HG02571 (cell line): ENCODE results near the gene COA3.
"Not testable (repeated sequence)": the region's sequence is repeated elsewhere in the genome, so short reads cannot be mapped to it uniquely, and the experiment has no call there.

Experiments
- ATAC-seq: cut with Tn5 transposase; IDR thresholded peaks from one replicate; pipeline ENCODE4 v1.9.1; 2021; ENCODE audit warnings: mild to moderate bottlenecking, moderate library complexity; ENCODE audit not compliant: unreplicated experiment

The COA3 gene

GRCh38 chr17:42782166-42783061, 16.1 kb downstream of the COA3 start:
- ATAC-seq, result no peak

DNA sequence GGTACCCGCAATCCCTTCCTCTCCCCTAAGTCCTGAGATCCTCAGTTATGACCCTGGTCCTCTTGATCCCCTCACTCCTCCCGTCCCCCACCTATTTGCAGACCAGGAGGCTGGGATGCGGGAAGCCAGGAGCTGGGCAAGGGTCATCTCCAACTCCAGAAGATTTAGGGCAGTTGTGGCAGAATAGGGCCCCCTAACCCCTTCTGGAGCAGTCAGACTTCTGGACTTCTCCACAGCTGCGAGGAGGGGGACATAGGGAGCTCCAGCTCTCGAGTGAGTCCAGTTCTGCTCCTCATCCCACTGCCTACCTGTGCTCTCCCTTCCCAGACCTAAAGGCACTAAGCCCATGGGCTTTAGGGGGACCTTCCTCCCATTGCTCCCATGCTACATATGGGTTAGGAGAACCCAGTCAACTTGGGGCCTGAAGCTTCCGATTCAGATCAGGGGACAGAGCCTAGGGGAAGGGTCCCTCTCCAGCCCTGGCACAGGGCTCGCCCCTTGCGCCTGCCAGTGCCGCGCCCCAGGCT, 16.8 kb downstream of the COA3 start:
- ATAC-seq, result no peak

- ATAC-seq, result no peak
Measured at GRCh38 chr17:42780851-42781638, 17.5 kb downstream of the COA3 start.

- no peak for ATAC-seq
Measured at GRCh38 chr17:42779936-42780850, 18.3 kb downstream of the COA3 start, which contains the start of gene WNK4. WNK4 (plus strand) TSS chr17:42780610; CDS start chr17:42780699, 89 bp downstream.

DNA sequence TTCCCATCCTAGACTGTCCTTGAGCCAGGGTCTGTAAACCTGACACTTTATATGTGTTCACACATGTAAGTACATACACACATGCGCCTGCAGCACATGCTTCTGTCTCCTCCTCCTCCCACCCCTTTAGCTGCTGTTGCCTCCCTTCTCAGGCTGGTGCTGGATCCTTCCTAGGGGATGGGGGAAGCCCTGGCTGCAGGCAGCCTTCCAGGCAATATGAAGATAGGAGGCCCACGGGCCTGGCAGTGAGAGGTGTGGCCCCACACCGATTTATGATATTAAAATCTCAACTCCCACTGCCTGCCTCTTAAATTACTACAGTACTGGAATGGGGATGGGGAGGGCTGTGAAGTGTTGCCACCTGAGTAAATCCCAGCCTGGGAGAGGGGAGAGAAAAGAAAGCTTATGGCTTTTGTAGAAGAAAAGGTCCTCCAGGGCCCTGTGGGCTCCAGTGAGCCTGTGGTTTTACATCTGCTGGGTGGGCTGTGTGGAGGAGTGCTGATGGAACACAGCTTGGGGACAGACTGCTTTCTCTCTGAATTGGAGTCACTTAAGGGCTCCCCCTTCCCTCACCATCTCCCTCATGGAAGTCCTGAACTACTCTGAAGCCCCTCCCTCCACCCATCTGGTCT, 19.1 kb downstream of the COA3 start:
- no peak for ATAC-seq

- no peak for ATAC-seq
Measured at GRCh38 chr17:42778570-42778969, 19.9 kb downstream of the COA3 start.

GRCh38 chr17:42775534-42776098, 22.9 kb downstream of the COA3 start:
- no peak for ATAC-seq

- no peak for ATAC-seq
Measured at GRCh38 chr17:42774066-42774745, 24.3 kb downstream of the COA3 start.

- peak; percentile 79 for ATAC-seq
Measured at GRCh38 chr17:42773290-42774035, 25.0 kb downstream of the COA3 start, which contains the start of gene VPS25. VPS25 (plus strand) TSS chr17:42773449; CDS start chr17:42773476, 27 bp downstream.

GRCh38 chr17:42772945-42773289, 25.6 kb downstream of the COA3 start:
- no peak for ATAC-seq

- ATAC-seq, result not testable (repeated sequence)
Measured at GRCh38 chr17:42769964-42770363, 28.5 kb downstream of the COA3 start.

GRCh38 chr17:42768006-42768405, 30.5 kb downstream of the COA3 start:
- not testable (repeated sequence) for ATAC-seq

DNA sequence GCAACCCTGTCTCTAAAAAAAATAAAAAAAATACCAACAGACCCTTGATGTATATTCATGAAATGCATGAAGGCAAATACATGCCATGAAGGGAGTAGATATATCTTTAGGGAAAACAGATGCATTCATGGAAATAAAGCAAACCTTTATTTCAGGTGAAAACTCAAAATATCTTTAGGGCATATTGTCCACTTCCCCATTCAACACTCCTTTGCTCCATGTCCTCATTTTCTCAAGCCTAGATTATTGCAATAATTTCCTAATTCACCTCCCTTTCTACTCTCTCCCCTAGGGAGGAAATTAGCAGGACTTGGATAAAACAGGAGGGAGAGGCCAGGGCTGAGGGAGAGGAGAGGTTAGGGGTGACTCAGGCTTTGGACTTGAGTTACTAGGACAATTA, 31.0 kb downstream of the COA3 start:
- no peak for ATAC-seq

- ATAC-seq, result no peak
Measured at GRCh38 chr17:42766124-42766523, 32.4 kb downstream of the COA3 start.

DNA sequence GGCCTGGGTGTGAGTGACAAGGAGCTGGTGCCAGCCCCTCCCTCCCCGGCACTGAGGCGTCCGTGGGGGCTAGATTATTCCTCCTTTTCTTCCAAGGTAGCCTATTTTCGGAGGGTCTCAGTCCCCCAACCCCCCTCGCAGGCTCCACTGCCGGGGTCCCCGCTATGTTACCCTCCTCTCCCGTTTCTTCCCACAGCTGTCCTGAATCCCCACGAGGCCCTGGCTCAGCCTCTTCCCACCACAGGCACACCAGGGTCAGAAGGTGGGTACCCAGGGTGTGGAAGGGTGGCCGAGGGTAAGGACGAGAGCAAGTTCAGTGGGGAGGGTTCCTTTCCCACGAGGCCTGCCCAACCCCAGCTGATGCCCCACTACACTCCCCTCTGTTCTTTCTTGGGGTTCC, 36.9 kb downstream of the COA3 start:
- no peak for ATAC-seq

GRCh38 chr17:42760652-42761581, 37.6 kb downstream of the COA3 start, which contains the start of gene RAMP2:
RAMP2 (plus strand) TSS chr17:42761227; CDS start chr17:42761262, 35 bp downstream.
- no peak for ATAC-seq

DNA sequence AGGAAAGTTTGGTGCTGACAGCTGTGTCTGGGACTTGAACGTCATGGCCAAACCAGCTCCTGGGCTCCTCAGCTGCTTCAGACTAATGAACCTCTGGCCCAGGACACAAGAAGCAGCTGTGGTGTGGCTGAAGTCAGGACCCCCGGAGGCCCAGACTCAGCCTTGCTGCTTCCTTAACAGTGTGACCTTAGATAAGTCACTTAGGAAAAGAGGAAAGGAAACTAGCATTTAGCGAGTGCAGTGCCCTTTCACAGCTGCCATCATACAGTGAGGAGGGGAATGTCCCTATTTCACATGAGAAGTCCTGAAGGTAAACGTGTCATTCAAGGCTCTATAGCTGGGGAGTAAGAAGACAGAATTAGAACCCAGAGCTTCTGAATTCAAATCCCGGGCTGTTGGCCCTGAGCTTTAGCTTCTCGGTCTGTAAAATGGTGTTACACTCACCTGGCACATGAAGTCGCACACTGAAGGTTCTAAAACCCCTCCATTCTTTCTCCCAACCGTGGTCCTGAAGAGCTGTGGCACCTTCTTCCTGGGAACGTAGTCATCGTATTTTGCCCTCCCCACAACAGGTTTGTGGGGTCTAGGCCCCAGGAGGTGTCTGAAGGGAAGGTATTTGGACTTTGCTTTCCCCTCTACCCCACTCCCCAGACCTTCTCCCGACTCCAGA, 38.4 kb downstream of the COA3 start:
- ATAC-seq, result no peak
